GM12873 (cell line): ENCODE results near the gene UMODL1.

Experiments used
- TF ChIP-seq, protein P1 (sequence below): IDR thresholded peaks from 2 replicates; pipeline ENCODE4 v1.5.1; 2012; ENCODE audit warnings: low read depth, mild to moderate bottlenecking, moderate library complexity, low read length, control low read depth; ENCODE audit not compliant: insufficient read depth; ENCODE audit errors: missing control alignments

Gene UMODL1

DNA sequence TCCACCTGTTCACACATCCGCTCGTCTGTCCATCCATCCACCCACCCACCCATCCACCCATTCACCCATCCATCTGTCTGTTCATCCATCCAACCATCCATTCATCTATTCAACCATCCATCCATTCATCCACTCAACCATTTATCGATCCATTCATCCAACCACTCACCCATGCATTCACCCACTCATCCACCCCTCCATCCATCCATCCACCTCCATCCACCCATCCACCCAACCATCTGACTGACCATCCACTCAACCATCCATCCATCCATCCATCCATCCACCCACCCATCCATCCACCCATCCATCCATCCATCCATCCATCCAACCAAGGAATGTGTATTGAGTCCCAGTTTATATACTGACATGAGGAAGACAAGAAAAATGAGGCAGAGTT is 73.1 kb downstream of the UMODL1 start:
- TF ChIP-seq, protein P1, sequence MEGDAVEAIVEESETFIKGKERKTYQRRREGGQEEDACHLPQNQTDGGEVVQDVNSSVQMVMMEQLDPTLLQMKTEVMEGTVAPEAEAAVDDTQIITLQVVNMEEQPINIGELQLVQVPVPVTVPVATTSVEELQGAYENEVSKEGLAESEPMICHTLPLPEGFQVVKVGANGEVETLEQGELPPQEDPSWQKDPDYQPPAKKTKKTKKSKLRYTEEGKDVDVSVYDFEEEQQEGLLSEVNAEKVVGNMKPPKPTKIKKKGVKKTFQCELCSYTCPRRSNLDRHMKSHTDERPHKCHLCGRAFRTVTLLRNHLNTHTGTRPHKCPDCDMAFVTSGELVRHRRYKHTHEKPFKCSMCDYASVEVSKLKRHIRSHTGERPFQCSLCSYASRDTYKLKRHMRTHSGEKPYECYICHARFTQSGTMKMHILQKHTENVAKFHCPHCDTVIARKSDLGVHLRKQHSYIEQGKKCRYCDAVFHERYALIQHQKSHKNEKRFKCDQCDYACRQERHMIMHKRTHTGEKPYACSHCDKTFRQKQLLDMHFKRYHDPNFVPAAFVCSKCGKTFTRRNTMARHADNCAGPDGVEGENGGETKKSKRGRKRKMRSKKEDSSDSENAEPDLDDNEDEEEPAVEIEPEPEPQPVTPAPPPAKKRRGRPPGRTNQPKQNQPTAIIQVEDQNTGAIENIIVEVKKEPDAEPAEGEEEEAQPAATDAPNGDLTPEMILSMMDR, result no peak

DNA sequence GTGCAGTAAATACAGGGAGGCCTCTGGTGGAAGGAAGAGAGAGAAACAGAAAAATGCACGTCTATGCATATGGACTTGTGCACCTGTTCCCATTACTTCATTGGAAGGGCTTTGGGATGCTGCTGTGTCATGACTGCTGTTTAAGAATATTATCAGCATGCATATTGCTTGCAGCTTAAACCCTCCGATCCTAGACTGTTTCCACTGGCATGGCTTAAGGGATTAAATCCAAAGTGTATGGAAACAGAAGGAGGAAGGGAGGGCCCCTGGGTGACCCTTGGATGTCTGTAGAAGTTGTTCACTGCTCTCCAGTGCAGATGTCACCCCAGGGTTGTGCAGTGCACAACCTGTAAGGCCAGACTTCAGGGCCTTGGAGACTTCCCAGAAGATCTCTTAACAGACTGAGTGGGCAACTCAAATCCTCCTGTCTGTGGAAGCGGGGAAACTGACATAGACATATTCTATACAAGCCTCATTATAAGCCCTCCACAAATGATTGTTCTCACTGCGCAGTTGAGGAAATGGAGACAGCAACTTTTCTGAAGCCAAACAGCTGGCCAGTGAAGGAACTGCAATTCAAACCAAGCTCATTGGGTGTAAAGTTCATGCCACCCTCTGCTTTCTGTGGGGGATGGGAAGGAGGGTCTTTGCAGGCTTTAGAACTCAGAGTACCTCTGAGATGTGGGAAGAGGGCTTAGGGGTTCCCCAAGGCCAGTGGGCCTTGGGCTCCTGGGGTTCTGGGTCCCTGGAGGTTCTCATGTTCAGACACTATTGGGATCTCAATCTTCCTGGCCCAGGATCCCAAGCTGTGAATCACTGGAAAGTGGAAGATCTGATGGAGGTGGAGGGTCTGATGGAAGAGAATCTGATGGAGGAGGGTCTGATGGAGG is 73.8 kb downstream of the UMODL1 start:
- TF ChIP-seq, protein P1, result no peak

DNA sequence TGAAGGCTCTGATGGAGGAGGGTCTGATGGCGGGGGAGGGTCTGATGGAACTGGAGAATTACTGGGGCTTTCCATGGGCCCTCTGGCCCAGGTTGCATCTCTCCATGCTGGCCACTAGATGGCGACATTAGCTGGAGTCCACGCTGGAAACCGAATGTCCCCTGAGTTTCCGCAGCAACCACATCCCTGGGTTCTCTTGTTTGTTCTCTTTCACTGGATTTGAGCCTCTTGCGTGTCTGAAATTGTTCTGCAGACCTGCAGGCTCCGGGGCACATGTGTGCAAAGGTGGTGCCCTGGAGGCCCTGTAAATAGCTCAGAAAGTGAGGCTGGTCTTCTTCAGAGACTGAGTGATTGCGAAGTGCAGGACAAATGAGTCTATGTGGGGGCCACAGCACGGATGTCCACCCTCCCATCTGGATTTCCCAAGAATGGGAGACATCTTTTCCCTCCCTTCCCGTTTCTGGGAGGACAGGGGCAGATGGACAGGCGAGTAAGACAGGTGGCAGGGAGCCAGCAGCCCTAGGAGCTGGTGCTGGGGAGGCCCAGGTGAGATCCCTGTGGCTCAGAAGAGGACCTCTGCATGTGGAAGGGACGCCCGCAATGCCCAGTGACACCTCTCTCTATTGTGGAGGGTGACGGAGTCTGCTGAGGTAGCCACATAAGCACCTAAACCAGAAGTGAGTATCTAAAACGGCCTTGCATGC is 74.6 kb downstream of the UMODL1 start:
- TF ChIP-seq, protein P1, result peak; percentile 97

DNA sequence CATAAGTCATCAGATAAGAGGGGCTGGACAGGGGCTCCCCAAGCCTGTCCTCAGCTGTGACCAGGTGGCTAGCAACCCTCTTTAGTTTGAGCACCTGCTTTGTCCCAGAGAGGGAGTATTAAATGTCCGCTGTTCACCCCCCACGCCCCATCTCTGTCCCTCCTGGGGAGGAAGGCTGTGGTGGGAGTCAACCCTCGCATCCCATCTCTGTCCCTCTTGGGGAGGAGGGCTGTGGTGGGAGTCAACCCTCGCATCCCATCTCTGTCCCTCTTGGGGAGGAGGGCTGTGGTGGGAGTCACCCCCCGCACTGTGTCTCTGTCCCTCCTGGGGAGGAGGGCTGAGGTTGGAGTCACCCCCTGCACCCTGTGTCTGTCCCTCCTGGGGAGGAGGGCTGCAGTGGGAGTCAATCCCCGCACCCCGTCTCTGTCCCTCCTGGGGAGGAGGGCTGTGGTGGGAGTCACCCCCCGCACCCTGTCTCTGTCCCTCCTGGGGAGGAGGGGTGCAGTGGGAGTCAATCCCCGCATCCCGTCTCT is 75.2 kb downstream of the UMODL1 start:
- TF ChIP-seq, protein P1, result no peak

DNA sequence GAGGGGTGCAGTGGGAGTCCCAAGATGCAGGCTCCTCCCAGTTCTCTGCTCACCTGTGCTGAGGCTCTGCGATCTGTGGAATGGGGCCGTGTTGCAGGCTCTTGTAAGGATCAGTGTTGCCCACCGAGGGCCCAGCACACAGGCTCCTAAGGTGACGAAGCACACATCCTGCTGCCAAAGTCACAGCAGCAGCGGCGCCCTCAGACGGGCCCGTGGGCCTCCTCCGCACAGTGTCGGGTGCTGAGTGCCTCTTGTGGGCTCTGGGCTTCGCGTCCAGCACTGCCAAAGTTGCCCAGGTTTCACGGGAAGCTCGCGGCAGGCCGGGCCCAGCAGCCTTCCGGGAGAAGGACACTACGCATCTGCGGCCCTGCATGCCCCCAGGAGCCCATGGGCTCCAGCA is 75.7 kb downstream of the UMODL1 start:
- TF ChIP-seq, protein P1, result no peak

DNA sequence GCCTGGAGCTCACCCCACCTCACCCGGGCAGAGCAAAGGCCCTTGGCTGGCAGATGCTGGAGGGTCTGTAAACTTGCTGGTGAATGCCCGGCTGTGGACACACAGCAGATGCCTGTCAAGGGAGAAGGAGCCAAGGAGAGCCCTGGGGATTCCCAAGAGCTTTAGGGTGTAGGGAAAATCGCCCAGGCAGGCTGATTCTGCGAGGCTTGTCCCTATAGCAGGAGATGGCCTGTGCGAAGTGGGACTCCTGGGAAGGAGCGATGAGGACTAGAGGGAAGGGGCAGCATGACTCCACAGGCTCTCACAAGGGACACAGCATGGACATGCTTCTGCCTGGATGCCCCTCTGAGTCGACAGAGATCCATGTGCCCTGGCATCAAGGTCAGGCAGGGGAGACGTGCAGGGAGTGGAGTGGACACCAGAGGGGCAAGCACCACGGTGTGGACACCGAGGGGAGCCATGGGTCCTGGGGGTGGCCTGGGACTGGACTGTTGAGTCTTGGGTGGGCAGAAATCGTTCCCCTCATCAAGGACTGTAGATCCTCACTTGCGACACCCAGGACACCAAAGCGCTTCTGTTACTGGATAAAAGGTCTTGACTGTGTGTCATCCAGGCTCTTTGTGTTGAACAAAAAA is 76.4 kb downstream of the UMODL1 start:
- TF ChIP-seq, protein P1, result no peak

DNA sequence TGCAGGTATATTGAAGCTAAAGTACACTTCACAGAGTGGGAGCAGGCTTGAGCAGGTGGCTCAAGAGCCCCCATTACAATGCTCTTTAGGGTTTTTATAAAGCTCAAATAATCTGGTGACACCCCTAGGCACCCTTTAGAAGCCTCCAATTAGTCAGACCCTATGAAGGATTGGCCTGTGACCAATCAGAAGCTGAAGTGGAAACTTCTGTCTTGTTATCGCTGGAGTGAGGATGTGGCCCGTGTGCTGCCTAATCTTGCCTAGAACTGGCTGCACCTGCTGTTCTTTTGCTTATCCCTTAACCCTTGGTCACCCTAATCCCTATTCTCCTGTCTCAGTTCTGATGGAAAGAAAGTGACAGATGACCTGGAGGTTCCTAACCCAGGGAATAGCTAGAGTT is 77.0 kb downstream of the UMODL1 start:
- TF ChIP-seq, protein P1, result no peak
